T1000 (cell line): ENCODE data around the gene FAM24B.

Source experiments
- DNase-seq: peaks from one replicate; lab custom pipeline; 2025; ENCODE audit warnings: mixed read lengths; lab: John Stamatoyannopoulos, UW

FAM24B gene

GRCh38 chr10:122822973-122823690 is 56.2 kb downstream of the FAM24B start:
- DNase-seq, result no peak

- DNase-seq, result no peak
Measured at GRCh38 chr10:122821808-122822207, 57.6 kb downstream of the FAM24B start.

- no peak for DNase-seq
Measured at GRCh38 chr10:122815458-122815857, 63.9 kb downstream of the FAM24B start.

- DNase-seq, result no peak
Measured at GRCh38 chr10:122814493-122814892, 64.9 kb downstream of the FAM24B start.

- DNase-seq, result no peak
Measured at GRCh38 chr10:122812751-122813150, 66.6 kb downstream of the FAM24B start.

GRCh38 chr10:122802282-122802681 is 77.1 kb downstream of the FAM24B start:
- no peak for DNase-seq
